ENCODE data around the gene SLC8A1.

DNA sequence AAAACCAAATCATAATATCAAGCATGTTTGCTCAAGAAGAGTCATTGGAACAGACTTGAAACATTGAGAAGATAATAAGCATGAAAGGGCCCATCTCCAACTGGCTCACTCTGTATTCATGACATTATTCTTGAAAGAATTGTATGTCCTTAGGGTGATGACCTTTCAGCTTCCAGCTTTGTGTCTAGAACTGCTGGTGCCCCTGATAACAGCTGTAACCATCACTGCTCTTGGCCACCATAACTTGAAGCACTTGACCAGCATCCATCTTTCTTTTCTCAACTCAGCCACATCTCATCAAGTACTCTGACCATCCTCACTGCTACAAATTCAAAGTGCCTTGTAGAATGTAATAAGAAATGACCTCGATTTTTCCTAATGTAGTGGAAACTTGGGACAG is 289.9 kb downstream of the SLC8A1 start:
- TF ChIP-seq, protein P1, sequence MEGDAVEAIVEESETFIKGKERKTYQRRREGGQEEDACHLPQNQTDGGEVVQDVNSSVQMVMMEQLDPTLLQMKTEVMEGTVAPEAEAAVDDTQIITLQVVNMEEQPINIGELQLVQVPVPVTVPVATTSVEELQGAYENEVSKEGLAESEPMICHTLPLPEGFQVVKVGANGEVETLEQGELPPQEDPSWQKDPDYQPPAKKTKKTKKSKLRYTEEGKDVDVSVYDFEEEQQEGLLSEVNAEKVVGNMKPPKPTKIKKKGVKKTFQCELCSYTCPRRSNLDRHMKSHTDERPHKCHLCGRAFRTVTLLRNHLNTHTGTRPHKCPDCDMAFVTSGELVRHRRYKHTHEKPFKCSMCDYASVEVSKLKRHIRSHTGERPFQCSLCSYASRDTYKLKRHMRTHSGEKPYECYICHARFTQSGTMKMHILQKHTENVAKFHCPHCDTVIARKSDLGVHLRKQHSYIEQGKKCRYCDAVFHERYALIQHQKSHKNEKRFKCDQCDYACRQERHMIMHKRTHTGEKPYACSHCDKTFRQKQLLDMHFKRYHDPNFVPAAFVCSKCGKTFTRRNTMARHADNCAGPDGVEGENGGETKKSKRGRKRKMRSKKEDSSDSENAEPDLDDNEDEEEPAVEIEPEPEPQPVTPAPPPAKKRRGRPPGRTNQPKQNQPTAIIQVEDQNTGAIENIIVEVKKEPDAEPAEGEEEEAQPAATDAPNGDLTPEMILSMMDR (IDR thresholded peaks at IDR 0.05) = no peak
- TF ChIP-seq POLR2A (IDR thresholded peaks at IDR 0.05) (no peak), POLR2AphosphoS5 (IDR thresholded peaks at IDR 0.05) (no peak), EP300 (IDR thresholded peaks at IDR 0.05) (no peak)
